ENCODE results near the gene BRICD5. TPM values are rescaled to one million over a fixed set of nuclear protein-coding genes. Genes with fewer than 3 reads are reported as not detected.
"Not testable (repeated sequence)": the region's sequence is repeated elsewhere in the genome, so short reads cannot be mapped to it uniquely, and the experiment has no call there.

Gene BRICD5
- total RNA-seq (10 to 100 TPM in 1 of 4 donors, 1 to 10 TPM in 3; 6.8 to 11.0 (median 7.9) TPM), polyA plus RNA-seq (3.4 TPM)
- long read RNA-seq, donor 1, partial matches to known transcripts, result 2 of 12 reads
- long read RNA-seq, donor 1, other reads (novel, unspliced or antisense), result 6 of 12 reads
- long read RNA-seq, donor 2, partial matches to known transcripts, result 2 of 20 reads
- long read RNA-seq, donor 2, other reads (novel, unspliced or antisense), result 14 of 20 reads
- long read RNA-seq, donor 3, transcript BRICD5-201 (6 exons, 1,913 nt), result major isoform, 6 of 11 reads
- long read RNA-seq, donor 3, partial matches to known transcripts, result 2 of 11 reads
- long read RNA-seq, donor 3, other reads (novel, unspliced or antisense), result 0 of 11 reads
- long read RNA-seq, donor 4, partial matches to known transcripts, result 2 of 9 reads
- long read RNA-seq, donor 4, other reads (novel, unspliced or antisense), result 7 of 9 reads

DNA sequence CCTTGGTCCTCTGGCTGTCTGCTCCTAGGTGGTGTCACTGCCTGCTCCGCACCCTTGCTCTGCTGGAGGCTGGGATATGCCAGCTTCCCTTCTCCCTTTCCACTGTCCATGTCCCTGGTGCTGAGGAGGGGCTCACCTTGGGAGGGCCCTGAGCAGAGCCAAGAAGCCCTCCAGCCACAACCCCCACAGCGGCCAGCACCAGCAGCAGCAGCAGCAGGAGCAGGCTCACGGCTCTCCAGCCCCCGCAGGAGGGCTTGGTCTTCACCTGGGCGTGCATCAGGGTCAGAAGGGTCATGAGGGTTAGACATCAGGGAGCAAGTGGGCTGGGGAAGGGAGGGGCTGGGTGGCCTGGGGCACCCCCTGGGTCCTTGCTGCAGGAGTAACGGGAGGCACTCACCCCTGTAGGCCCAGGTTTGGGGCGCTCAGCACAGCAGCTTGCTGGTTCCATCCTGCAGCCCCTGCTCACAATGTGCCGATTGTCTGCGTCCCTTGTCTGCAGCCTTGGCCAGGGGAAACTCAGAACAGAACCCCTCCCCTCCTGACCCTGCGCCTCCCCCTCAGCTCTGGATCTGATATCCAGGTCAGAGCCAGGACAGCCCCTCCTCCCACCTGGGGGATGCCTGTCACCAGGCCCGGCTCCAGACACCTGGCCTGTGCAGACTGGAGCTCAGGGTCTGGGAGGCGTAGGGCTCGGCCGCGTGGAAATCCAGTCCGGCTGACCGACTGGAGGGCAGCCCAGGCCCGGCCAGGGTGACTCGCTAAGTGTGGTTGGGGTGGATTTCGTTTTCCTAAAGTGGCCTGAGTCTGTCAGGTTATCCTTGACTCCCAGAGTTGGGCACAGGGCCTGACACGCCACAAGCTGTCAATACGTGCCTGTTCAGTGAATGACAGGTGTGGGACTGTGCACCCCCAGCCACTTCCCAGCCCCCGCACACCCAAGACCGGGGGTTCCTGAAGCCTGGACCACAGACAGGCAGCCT is at the start of gene BRICD5:
BRICD5 (minus strand) TSS at position 478 of the 980 bp plus-strand sequence; CDS start at position 448, 30 bp downstream.
- no peak within 1 kb of the TSS for H3K4me3 ChIP-seq (ENCODE audit: low read length)
- H3K27me3 ChIP-seq (ENCODE audit: control insufficient read depth, insufficient read depth), result no peaks in the 10 kb centered on the region
- 68% methylated on average over 24 of the region's 24 CpGs for WGBS
- DNase-seq, result peak in 1 of 3 donors; percentile 63
- no peak within 1 kb of the TSS for H3K27ac ChIP-seq (ENCODE audit: low read length)
- H3K4me1 ChIP-seq (ENCODE audit: control insufficient read depth, insufficient read depth, low read length), result peaks cover 15% of the 10 kb centered on the region
- H3K9me3 ChIP-seq (ENCODE audit: control insufficient read depth, low read length), result no peaks in the 10 kb centered on the region
- intact Hi-C loops (cut with DNase I), result no loop called here
- no peak for ATAC-seq

DNA sequence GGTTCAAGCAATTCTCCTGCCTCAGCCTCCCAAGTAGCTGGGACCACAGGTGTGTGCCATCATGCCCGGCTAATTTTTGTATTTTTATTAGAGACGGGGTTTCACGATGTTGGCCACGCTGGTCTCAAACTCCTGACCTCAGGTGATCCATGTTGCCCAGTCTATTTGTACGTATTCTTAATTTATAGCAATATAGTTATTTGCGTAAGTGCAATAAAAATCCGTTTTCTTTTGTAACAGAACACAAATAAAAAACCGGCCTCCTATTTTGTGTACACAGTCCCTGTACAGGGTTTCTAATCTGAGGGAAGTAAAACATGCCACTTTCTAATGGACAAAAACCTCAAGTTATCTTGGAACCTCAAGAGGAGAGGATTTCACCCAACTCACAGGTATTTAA is 49.6 kb upstream of the BRICD5 start:
- intact Hi-C loops (cut with DNase I), result no loop called here
- Histone ChIP-seq H3K27ac (ENCODE audit: low read length) (no peak overlapping the region), H3K27me3 (ENCODE audit: control insufficient read depth, insufficient read depth) (no peaks in the 10 kb centered on the region), H3K9me3 (ENCODE audit: control insufficient read depth, low read length) (no peaks in the 10 kb centered on the region), H3K4me3 (ENCODE audit: low read length) (no peak overlapping the region), H3K4me1 (ENCODE audit: control insufficient read depth, insufficient read depth, low read length) (no peaks in the 10 kb centered on the region)
- WGBS, result 95% methylated on average over 8 of the region's 8 CpGs
- no peak for ATAC-seq
- peak in 1 of 3 donors; percentile 5 for DNase-seq

DNA sequence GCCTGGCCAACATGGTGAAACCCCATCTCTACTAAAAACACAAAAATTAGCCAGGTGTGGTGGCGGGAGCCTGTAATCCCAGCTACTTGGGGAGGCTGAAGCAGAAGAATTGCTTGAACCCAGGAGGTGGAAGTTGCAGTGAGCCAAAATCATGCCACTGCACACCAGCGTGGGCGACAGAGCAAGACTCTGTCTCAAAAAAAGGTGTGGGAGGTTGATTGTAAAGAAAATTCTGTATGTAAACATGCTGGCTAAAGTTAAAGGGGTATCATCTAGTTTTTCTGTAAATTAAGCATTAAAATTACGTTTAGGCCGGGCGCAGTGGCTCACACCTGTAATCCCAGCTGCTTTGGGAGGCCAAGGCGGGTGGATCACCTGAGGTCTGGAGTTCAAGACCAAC is 47.9 kb upstream of the BRICD5 start:
- WGBS, result 94% methylated on average over 7 of the region's 7 CpGs
- peak; percentile 2 to 7 (median 3) for DNase-seq
- intact Hi-C loops (cut with DNase I); H3K27me3 ChIP-seq (ENCODE audit: control insufficient read depth, insufficient read depth); ATAC-seq; H3K27ac ChIP-seq (ENCODE audit: low read length); H3K9me3 ChIP-seq (ENCODE audit: control insufficient read depth, low read length); H3K4me3 ChIP-seq (ENCODE audit: low read length); H3K4me1 ChIP-seq (ENCODE audit: control insufficient read depth, insufficient read depth, low read length): not testable (repeated sequence)

DNA sequence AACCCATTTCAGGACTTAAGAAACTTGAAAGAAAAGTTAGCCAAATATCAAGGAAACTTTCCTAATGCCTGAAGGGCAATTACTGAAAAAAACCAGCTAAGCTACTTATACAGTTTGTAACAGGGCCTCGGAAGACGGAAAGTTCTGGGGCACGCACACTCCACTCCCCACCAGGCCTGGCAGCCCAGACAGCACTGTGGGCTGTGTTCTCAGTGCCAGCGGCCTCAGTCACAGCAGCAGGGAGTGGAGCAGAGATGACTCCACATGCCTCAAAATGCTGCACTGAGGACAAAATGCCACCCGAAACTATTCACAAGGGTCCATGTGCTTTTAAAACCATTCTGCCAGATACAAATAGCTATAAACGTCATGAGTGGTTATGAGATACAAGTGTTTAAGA is 47.1 kb upstream of the BRICD5 start:
- Histone ChIP-seq H3K9me3 (ENCODE audit: control insufficient read depth, low read length) (no peaks in the 10 kb centered on the region), H3K4me1 (ENCODE audit: control insufficient read depth, insufficient read depth, low read length) (no peaks in the 10 kb centered on the region), H3K27me3 (ENCODE audit: control insufficient read depth, insufficient read depth) (no peaks in the 10 kb centered on the region), H3K4me3 (ENCODE audit: low read length) (no peak overlapping the region), H3K27ac (ENCODE audit: low read length) (no peak overlapping the region)
- intact Hi-C loops (cut with DNase I), result no loop called here
- ATAC-seq, result no peak
- 88% methylated on average over 6 of the region's 6 CpGs for WGBS
- DNase-seq, result peak in 1 of 3 donors; percentile 31

DNA sequence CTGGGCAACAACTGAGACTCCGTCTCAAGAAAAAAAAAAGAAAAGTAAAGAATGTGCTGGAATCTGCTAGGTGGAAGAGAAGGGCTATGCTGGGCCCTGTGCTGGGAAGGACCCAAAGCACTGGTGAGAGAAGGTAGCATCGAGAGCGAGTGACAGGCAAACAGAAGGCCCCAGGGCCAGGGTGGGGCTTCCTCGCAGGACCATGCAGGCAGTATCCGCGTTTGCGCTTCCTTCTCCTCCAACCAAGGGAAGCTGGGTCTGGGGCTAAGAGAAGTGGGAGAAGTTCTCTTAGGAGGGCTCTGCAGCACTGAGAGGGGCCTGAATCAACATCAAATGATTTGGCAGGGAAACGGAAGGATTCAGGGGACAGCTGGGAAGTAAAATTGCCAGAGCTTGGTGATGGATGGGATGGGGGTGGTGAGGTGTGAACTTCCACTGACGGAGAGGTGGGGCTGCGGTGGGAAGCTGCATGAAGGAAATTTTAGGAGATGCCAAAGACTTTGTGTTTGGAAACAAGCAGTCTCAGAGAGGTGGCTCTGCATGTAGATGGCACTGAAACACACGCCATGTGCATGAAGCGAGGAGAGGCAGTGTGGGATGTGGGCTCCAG is 46.0 kb upstream of the BRICD5 start:
- Histone ChIP-seq H3K27me3 (ENCODE audit: control insufficient read depth, insufficient read depth) (no peaks in the 10 kb centered on the region), H3K4me1 (ENCODE audit: control insufficient read depth, insufficient read depth, low read length) (no peaks in the 10 kb centered on the region), H3K9me3 (ENCODE audit: control insufficient read depth, low read length) (no peaks in the 10 kb centered on the region), H3K4me3 (ENCODE audit: low read length) (no peak overlapping the region), H3K27ac (ENCODE audit: low read length) (no peak overlapping the region)
- DNase-seq, result peak in 1 of 3 donors; percentile 5
- WGBS, result 86% methylated on average over 12 of the region's 12 CpGs
- intact Hi-C loops (cut with DNase I), result no loop called here
- no peak for ATAC-seq

DNA sequence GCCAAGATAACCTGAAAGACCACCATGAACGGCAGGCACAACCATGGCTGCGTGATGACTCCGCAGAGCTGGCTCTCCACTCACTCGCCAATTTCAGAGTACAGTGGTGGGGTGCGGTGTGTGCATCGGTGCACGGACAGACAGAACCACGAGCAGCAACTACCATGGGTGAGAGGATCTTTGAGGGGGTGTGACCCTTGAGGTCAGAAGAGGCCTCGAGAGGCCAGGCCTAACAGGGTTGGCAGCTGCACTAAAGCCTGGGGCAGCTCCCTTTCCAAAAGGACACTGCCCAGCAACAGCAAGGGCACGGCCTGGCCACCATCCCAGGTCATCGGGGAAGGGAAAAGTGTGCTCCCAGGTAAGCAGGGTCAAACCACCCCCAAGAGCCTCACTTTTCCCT is 42.6 kb upstream of the BRICD5 start:
- H3K4me1 ChIP-seq (ENCODE audit: control insufficient read depth, insufficient read depth, low read length), result peaks cover 3% of the 10 kb centered on the region
- ATAC-seq (no peak), DNase-seq (peak in 2 of 3 donors; percentile 35 to 43)
- H3K27me3 ChIP-seq (ENCODE audit: control insufficient read depth, insufficient read depth), result no peaks in the 10 kb centered on the region
- no peak overlapping the region for H3K4me3 ChIP-seq (ENCODE audit: low read length)
- intact Hi-C loops (cut with DNase I), result no loop called here
- no peaks in the 10 kb centered on the region for H3K9me3 ChIP-seq (ENCODE audit: control insufficient read depth, low read length)
- 86% methylated on average over 11 of the region's 11 CpGs for WGBS
- no peak overlapping the region for H3K27ac ChIP-seq (ENCODE audit: low read length)

DNA sequence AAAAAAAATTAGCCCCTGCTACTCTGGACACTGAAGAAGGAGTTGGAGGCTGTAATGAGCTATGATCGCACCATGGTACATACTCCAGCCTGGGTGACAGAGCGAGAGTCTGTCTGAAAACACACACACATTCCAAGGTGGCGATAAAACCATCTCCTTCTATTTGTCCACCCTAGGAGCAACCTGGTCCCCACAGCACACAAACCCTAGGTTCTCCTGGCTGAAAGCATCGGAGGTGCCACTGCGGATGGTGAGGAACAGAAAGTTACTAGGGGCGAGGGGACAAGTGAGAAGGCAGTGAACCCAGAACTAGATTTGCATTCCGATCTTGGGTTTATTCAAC is 42.1 kb upstream of the BRICD5 start:
- ATAC-seq, result no peak
- Histone ChIP-seq H3K4me1 (ENCODE audit: control insufficient read depth, insufficient read depth, low read length) (peaks cover 3% of the 10 kb centered on the region), H3K9me3 (ENCODE audit: control insufficient read depth, low read length) (no peaks in the 10 kb centered on the region), H3K27me3 (ENCODE audit: control insufficient read depth, insufficient read depth) (no peaks in the 10 kb centered on the region), H3K27ac (ENCODE audit: low read length) (no peak overlapping the region), H3K4me3 (ENCODE audit: low read length) (no peak overlapping the region)
- DNase-seq, result peak in 2 of 3 donors; percentile 0 to 5
- WGBS, result 96% methylated on average over 7 of the region's 7 CpGs
- intact Hi-C loops (cut with DNase I), result no loop called here

DNA sequence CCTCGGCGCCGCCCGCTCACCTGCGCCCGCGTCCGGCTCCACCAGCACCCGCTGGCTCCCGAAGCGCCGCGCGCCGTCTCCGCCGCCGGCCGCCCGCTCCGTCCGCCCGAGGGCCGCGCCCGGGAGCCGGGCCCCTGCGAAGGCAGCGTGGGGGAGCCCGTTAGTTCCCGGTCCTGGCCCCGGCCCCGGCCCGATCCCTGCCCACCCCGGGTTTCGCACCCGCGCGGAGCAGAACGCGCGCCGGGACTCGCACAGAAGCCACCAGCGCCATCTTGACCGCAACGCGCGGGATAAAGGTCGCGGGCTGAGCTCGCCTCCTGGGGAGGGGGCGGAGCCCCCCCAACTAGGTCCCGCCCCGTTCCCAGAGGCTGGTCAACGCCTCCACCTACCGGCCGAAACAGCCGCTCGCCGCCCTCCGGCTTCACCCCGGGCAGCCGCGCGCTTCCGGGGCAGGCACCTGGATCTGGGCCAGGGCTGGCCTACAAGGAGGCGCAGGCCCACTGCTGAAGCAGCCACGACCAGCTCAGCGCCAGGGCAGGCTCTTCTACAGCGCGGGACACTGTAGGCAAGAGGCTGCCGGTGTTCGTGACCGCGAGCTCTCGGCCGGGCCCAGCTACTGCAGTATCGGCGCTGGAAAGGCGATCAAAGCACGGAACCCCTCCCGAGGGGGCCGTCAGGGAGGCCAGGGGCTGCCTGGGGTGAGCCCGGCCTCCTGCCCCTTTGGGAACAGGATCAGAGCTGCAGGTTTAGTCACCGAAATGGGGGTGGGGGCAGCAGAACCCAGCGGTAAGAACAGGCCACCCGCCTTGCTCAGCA is 40.8 kb upstream of the BRICD5 start, which contains the start of gene ECI1:
ECI1 (minus strand) TSS at position 292 of the 816 bp plus-strand sequence; CDS start at position 271, 21 bp downstream.
- Histone ChIP-seq H3K4me1 (ENCODE audit: control insufficient read depth, insufficient read depth, low read length) (peaks cover 3% of the 10 kb centered on the region), H3K27me3 (ENCODE audit: control insufficient read depth, insufficient read depth) (no peaks in the 10 kb centered on the region), H3K27ac (ENCODE audit: low read length) (peak within 1 kb of the TSS; percentile 89), H3K9me3 (ENCODE audit: control insufficient read depth, low read length) (no peaks in the 10 kb centered on the region), H3K4me3 (ENCODE audit: low read length) (peak within 1 kb of the TSS; percentile 92)
- ATAC-seq, result peak; percentile 97 to 99
- WGBS, result 1% methylated on average over 88 of the region's 88 CpGs
- intact Hi-C loops (cut with DNase I), result no loop called here
- peak; percentile 98 to 99 (median 99) for DNase-seq

DNA sequence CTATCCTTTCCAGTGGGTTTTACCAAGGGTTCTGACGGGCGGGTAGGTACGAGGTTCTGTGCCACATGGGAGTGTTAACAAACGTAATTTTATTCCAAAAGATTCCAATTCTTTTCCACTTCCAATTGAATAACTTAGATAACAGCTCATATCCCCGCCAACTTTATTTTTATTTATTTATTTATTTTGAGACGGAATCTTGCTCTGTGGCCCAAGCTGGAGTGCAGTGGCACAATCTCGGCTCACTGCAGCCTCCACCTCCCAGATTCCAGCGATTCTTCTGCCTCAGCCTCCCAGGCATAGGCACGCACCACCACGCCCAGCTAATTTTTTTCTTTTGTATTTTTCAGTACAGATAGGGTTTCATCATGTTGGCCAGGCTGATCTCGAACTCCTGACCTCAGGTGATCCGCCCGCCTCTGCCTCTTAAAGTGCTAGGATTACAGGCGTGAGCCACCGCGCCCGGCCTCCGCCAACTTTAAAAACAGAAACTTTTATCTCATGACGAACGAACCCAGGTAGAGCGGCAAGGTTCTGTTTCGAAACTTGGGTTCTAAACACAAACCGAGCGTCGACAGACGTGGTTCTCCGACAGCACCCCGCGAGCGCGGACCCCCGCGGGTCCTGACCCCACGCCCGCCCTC is 40.1 kb upstream of the BRICD5 start:
- Histone ChIP-seq H3K4me1 (ENCODE audit: control insufficient read depth, insufficient read depth, low read length) (peaks cover 3% of the 10 kb centered on the region), H3K4me3 (ENCODE audit: low read length) (peak overlapping the region; percentile 92), H3K9me3 (ENCODE audit: control insufficient read depth, low read length) (no peaks in the 10 kb centered on the region), H3K27ac (ENCODE audit: low read length) (peak overlapping the region; percentile 89), H3K27me3 (ENCODE audit: control insufficient read depth, insufficient read depth) (no peaks in the 10 kb centered on the region)
- no peak for ATAC-seq
- intact Hi-C loops (cut with DNase I), result no loop called here
- WGBS, result 3% methylated on average over 35 of the region's 35 CpGs
- DNase-seq, result peak in 1 of 3 donors; percentile 61
